ENCODE data around the gene EPSTI1.
"Not testable (repeated sequence)": the region's sequence is repeated elsewhere in the genome, so short reads cannot be mapped to it uniquely, and the experiment has no call there.

The EPSTI1 gene

GRCh38 chr13:42894765-42895243 is 97.2 kb downstream of the EPSTI1 start:
- no peak for DNase-seq (ENCODE audit: low read depth)

- no peak for DNase-seq (ENCODE audit: low read depth)
These were observed 98.8 kb downstream of the EPSTI1 start for GRCh38 chr13:42893214-42893671.

- no peak for DNase-seq (ENCODE audit: low read depth)
These were observed 99.3 kb downstream of the EPSTI1 start for GRCh38 chr13:42892760-42893159.

- DNase-seq (ENCODE audit: low read depth) = no peak
These were observed 100.5 kb downstream of the EPSTI1 start for GRCh38 chr13:42891591-42891990.

- no peak for DNase-seq (ENCODE audit: low read depth)
These were observed 106.7 kb downstream of the EPSTI1 start for GRCh38 chr13:42885325-42885724.

GRCh38 chr13:42883771-42884467 is 108.1 kb downstream of the EPSTI1 start:
- no peak for DNase-seq (ENCODE audit: low read depth)

- no peak for DNase-seq (ENCODE audit: low read depth)
These were observed 108.9 kb downstream of the EPSTI1 start for GRCh38 chr13:42883142-42883541.

GRCh38 chr13:42880056-42880605 is 111.9 kb downstream of the EPSTI1 start:
- no peak for DNase-seq (ENCODE audit: low read depth)

- no peak for DNase-seq (ENCODE audit: low read depth)
These were observed 113.3 kb downstream of the EPSTI1 start for GRCh38 chr13:42878721-42879120.

- DNase-seq (ENCODE audit: low read depth) = no peak
These were observed 115.0 kb downstream of the EPSTI1 start for GRCh38 chr13:42876887-42877545.

GRCh38 chr13:42876270-42876714 is 115.7 kb downstream of the EPSTI1 start:
- no peak for DNase-seq (ENCODE audit: low read depth)

GRCh38 chr13:42875475-42876269 is 116.4 kb downstream of the EPSTI1 start:
- DNase-seq (ENCODE audit: low read depth) = no peak

GRCh38 chr13:42874221-42874620 is 117.8 kb downstream of the EPSTI1 start:
- no peak for DNase-seq (ENCODE audit: low read depth)

- no peak for DNase-seq (ENCODE audit: low read depth)
These were observed 119.0 kb downstream of the EPSTI1 start for GRCh38 chr13:42873081-42873480.

GRCh38 chr13:42867232-42867631 is 124.8 kb downstream of the EPSTI1 start:
- DNase-seq (ENCODE audit: low read depth) = no peak

GRCh38 chr13:42865768-42866102 is 126.3 kb downstream of the EPSTI1 start:
- no peak for DNase-seq (ENCODE audit: low read depth)

GRCh38 chr13:42864952-42865767 is 126.9 kb downstream of the EPSTI1 start:
- no peak for DNase-seq (ENCODE audit: low read depth)

- not testable (repeated sequence) for DNase-seq (ENCODE audit: low read depth)
These were observed 129.7 kb downstream of the EPSTI1 start for GRCh38 chr13:42862370-42862769.

- DNase-seq (ENCODE audit: low read depth) = no peak
These were observed 131.6 kb downstream of the EPSTI1 start for GRCh38 chr13:42860485-42860884.

GRCh38 chr13:42859760-42860159 is 132.3 kb downstream of the EPSTI1 start:
- no peak for DNase-seq (ENCODE audit: low read depth)

- DNase-seq (ENCODE audit: low read depth) = no peak
These were observed 136.6 kb downstream of the EPSTI1 start for GRCh38 chr13:42855410-42855809.

GRCh38 chr13:42852136-42852535 is 139.9 kb downstream of the EPSTI1 start:
- DNase-seq (ENCODE audit: low read depth) = no peak

All from HS-27A (cell line).